ENCODE measurements around the gene CAMK4. TPM values are rescaled to one million over a fixed set of nuclear protein-coding genes. Genes with fewer than 3 reads are reported as not detected.

The CAMK4 gene
- total and polyA plus RNA-seq, 2 of the 8 experiments (the other 6 are each of a cell fraction or from before 2014, with no cell fraction given), result 1.8 to 8.3 TPM

DNA sequence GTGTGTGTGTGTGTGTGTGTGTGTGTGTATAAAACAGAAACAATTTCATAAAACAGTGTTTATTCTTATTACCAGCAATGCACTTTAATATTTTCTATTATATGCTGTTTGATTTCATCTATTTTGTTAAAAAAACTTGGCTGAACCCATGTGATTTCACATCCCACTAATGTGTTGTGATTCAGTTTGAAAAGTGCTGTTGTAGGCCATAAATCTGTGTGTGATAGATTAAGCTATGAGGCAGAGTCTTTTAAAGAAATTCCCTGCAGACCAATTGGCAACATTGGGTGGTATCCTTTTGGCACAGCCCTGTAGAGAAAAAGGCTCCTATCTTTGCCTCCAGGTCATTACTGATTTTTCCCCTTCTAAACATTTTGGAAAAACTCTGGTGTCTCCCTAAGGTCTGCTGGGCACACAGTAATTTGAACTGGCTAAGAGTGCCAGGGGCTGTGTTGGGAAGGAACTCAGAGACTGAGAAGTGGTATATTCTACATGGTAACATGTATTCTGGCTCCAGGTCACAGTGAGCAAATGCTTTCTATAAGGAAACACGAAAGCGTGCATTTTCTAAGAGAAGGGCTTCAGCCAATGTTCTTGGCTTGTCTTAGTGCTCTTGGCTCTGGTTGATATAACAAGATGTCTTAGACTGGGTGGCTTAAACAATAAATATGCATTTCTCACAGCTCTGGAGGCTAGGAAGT is 4.5 kb downstream of the CAMK4 start (continued):
- TF ChIP-seq EZH2 (IDR thresholded peaks at IDR 0.05; ENCODE audit: low read depth, low read length, severe bottlenecking) (no peak), CHD1 (IDR thresholded peaks at IDR 0.05; ENCODE audit: low read depth, low read length) (no peak), CEBPB (IDR thresholded peaks at IDR 0.05; ENCODE audit: low read depth, low read length) (no peak), SP4 (IDR thresholded peaks at IDR 0.05; ENCODE audit: low read length) (no peak), JUN (IDR thresholded peaks at IDR 0.05; ENCODE audit: low read depth, low read length) (no peak), CBX5 (IDR thresholded peaks at IDR 0.05; ENCODE audit: low read depth, low read length) (no peak)

Measured in H1 (cell line).